Epithelial cell of proximal tubule (primary cell): ENCODE data around the gene EARS2. TPM values are rescaled to one million over a fixed set of nuclear protein-coding genes. Genes with fewer than 3 reads are reported as not detected.

Experiments used
- DNase-seq: peaks from one replicate; pipeline ENCODE4 v3.0.0-alpha.2; 2011; ENCODE audit warnings: low read depth
- H3K4me3 ChIP-seq: 2 replicates; pipeline ENCODE4 v1.5.1; 2011; ENCODE audit warnings: low read depth, mild to moderate bottlenecking, low read length
- total RNA-seq: library from RNA; depleted of rRNA; stranded (reverse); fragments of >200 nt; gene quantifications from 2 replicates; pipeline ENCODE4 v1.2.3, GENCODE V29; 2015
- TF ChIP-seq, protein P1 (sequence below): conservative IDR thresholded peaks from 2 replicates; pipeline ENCODE4 v1.5.1; 2012; ENCODE audit warnings: low read depth, mild to moderate bottlenecking, low read length

Gene EARS2
- total RNA-seq, 1 donor from 2014 or later, result 39.7 TPM

DNA sequence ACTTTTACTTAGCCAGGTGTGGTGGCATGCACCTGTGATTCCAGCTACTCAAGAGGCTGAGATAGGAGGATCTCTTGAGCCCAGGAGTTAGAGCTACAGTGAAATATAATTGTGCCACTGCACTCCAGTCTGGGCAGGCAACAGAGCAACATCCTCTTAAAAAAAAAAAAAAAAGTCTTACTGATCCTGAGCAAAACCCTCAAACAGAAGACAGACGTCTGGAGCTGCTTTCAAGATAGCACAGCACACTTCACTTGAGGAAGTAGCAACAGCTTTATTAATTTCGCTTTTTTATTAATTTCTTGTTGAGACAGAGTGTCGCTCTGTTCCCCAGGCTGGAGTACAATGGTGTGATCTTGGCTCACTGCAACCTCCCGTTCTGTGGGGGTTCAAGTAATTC, 36.6 kb downstream of the EARS2 start:
- H3K4me3 ChIP-seq, result no peak overlapping the region
- TF ChIP-seq, protein P1, sequence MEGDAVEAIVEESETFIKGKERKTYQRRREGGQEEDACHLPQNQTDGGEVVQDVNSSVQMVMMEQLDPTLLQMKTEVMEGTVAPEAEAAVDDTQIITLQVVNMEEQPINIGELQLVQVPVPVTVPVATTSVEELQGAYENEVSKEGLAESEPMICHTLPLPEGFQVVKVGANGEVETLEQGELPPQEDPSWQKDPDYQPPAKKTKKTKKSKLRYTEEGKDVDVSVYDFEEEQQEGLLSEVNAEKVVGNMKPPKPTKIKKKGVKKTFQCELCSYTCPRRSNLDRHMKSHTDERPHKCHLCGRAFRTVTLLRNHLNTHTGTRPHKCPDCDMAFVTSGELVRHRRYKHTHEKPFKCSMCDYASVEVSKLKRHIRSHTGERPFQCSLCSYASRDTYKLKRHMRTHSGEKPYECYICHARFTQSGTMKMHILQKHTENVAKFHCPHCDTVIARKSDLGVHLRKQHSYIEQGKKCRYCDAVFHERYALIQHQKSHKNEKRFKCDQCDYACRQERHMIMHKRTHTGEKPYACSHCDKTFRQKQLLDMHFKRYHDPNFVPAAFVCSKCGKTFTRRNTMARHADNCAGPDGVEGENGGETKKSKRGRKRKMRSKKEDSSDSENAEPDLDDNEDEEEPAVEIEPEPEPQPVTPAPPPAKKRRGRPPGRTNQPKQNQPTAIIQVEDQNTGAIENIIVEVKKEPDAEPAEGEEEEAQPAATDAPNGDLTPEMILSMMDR, result no peak
- no peak for DNase-seq

DNA sequence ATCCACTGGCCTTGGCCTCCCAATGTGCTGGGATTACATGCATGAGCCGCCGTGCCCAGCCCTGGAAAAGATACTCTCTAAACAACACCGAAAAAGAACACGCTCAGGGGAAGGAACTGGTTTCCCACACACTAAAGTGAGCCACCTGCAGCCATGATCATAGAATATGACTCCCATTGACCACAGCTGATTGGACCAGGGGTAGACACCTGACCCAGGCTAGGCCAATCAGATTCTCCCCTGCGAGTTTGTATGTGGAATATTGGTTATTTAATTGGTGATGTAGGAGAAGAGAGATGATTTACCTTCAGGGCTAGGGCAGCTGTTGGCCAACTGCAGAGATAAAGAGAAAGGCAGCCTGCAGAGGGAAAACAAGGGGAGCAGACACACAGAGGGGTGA, 37.9 kb downstream of the EARS2 start:
- H3K4me3 ChIP-seq, result no peak overlapping the region
- DNase-seq, result no peak
- TF ChIP-seq, protein P1, result no peak

DNA sequence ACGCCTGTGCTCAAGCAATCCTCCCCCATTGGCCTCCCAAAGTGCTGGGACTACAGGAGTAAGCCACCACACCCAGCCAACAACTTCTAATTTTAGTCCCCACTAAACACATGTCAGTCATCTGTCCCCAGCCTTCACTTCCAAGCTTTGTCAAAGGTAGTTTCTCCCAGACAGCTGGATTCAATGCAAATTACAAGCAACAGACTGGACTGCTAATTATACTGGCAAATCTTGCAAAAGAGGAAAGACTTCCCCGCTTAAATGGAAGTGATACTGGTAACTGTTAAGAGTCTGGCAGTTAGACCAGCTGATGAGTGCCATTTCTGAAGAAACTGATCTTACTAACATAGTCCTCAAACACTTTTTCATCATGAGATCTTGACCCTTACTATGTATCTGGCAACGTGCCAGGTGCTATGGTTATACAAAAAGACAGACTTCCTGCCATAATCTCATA, 38.7 kb downstream of the EARS2 start:
- no peak overlapping the region for H3K4me3 ChIP-seq
- TF ChIP-seq, protein P1, result no peak
- no peak for DNase-seq

DNA sequence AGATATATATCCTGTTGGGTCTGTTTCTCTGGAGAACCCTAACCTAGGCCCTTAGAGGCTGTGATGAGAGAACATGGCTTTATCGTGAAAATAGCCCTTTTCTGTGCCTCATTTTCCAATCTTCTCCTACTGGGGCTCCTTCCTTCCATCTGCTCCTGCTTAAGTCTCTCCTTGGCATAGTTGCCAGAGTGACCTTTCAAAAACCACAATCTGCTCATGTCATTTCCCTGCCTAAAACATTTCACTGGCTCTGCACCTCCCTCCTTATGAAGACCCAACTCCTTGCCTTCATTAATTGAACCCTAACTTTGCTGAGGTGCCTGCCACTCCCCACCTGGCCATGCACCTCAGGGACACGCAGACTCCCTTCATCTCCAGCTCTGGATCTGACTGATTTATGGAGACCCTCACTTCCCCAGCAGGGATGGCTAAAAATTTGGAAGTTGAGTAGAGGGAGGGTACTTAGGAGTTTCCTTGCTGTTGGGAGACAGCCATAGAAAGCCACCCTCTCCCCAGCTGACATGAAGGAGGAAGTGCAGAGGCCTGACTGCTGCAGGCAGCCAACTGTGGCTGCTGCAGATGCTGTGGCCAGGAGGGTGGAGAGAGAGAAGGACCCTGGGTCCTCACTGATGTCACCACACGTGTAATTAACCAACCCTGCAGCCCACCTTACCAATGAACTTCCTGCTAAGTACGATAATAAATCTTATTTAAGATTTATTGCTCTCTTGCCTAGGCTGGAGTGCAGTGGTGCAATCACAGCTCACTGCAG, 40.6 kb downstream of the EARS2 start:
- no peak for DNase-seq
- no peak overlapping the region for H3K4me3 ChIP-seq
- TF ChIP-seq, protein P1, result no peak

DNA sequence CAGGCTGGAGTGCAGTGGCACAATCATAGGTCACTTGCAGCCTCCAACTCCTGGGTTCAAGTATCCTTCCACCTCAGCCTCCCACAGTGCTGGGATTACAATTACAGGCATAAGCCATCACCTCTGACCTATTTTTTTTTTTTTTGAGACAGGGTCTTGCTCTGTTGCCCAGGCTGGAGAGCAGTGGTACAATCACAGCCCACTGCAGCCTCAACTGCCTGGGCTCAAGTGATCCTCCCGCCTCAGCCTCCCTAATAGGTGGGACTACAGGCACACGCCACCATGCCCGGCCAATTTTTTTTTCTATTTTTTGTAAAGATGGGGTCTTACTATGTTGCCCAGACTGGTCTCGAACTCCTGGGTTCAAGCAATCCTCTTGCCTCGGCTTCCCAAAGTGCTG, 41.3 kb downstream of the EARS2 start:
- DNase-seq, result no peak
- TF ChIP-seq, protein P1, result no peak
- no peak overlapping the region for H3K4me3 ChIP-seq

DNA sequence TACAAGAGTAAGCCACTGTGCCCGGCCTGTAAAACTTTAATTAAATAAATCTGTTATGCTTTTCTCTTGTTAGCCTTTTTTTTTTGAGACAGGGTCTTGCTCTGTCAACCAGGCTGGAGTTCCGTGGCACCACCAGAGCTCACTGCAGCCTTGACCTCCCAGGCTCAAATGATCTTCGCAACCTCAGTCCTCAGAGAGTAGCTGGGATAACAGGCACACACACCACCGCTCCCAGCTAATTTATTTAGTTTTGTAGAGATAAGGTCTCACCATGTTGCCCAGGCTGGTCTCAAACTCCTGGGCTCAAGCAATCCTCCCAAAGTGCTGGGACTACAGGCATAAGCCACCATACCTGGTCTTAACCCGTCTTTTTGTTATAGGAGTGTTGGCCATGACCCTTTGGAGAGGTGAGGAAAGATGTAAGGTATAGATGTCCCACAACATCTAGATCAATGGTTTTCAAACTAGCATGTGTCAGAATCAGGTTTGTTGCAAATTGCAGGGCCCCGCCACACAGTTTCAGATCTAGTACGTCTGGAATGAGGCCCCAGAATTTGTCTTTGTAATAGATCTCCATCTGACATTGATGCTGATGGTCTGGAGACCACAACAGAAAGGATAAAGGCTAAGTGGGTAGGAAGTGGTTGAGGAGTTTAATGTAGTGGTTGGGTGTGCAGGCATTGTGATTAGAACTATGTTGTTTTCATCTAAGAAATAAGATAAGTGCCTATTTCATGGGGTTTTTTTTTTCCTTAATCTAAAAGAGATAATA, 42.6 kb downstream of the EARS2 start:
- H3K4me3 ChIP-seq, result no peak overlapping the region
- no peak for DNase-seq
- TF ChIP-seq, protein P1, result no peak
